A549 (cell line): ENCODE measurements around the gene ANKRD40. TPM values are rescaled to one million over a fixed set of nuclear protein-coding genes. Genes with fewer than 3 reads are reported as not detected.
A peak's percentile ranks its signal among the peaks of the same experiment; 100 is the strongest.

Experiments used
- ATAC-seq, 2 experiments: fragments of 200-7000 bp in 1 of 2; fragments of >200 bp in 1 of 2; cut with Nextera tagmentation in 1 of 2; cut with Tn5 transposase in 1 of 2; 3 replicates each; pipeline versions ENCODE4 v1.8.0 to v1.9.1; 2018 to 2020; ENCODE audit warnings: mild to moderate bottlenecking in 1 of 2, moderate library complexity in 1 of 2
- CTCF ChIA-PET: fragments of 300-600 bp; sonication (Branson Sonifier 250); formaldehyde crosslinking; extraction: SDS; loops from one replicate; lab custom pipeline; 2021; ENCODE audit warnings: antibody characterized with exemption, inconsistent platforms; lab: Yijun Ruan, JAX
- POLR2A ChIA-PET: fragments of 350-600 bp; formaldehyde crosslinking; extraction: SDS; loops from one replicate; lab custom pipeline; 2021; ENCODE audit warnings: antibody characterized with exemption, inconsistent platforms; lab: Yijun Ruan, JAX
- DNase-seq, 2 experiments: peaks; one replicate each; pipeline versions ENCODE4 v3.0.0 to v3.0.0-alpha.2; 2011 to 2016; ENCODE audit warnings: low read depth in 1 of 2, low spot score in 1 of 2
- FAIRE-seq: peaks from 2 replicates; lab custom pipeline; 2011; peaks lifted over from hg19 to GRCh38; lab: Jason Lieb, UNC
- H3K27ac ChIP-seq, 2 experiments: fragments of >200 bp; sonication (Bioruptor Twin); formaldehyde crosslinking; 3 replicates each; pipeline ENCODE4 v1.5.1; 2016 to 2017
- H3K4me1 ChIP-seq: fragments of >200 bp; sonication (Bioruptor Twin); formaldehyde crosslinking; 3 replicates; pipeline ENCODE4 v1.6.1; 2016
- H3K4me2 ChIP-seq: fragments of >200 bp; sonication (Bioruptor Twin); formaldehyde crosslinking; 3 replicates; pipeline ENCODE4 v1.6.1; 2016
- H3K4me3 ChIP-seq: fragments of >200 bp; sonication (Bioruptor Twin); formaldehyde crosslinking; 3 replicates; pipeline ENCODE4 v1.5.1; 2016
- H3K9me3 ChIP-seq: fragments of >200 bp; sonication (Bioruptor Twin); formaldehyde crosslinking; 3 replicates; pipeline ENCODE4 v1.6.1; 2016
- CBX2 ChIP-seq: fragments of 200-600 bp; sonication (generic); IDR thresholded peaks from 2 replicates; pipeline ENCODE4 v1.6.1; 2016; ENCODE audit warnings: low read depth, mild to moderate bottlenecking, borderline replicate concordance
- CBX8 ChIP-seq: fragments of 200-600 bp; sonication (generic); IDR thresholded peaks from 2 replicates; pipeline ENCODE4 v1.6.1; 2016
- CHD2 ChIP-seq: fragments of 150-350 bp; IDR thresholded peaks from 2 replicates; pipeline ENCODE4 v1.6.1; 2014; ENCODE audit warnings: low read length; ENCODE audit not compliant: partially characterized antibody
- CHD4 ChIP-seq: fragments of 200-600 bp; sonication (generic); IDR thresholded peaks from 2 replicates; pipeline ENCODE4 v1.6.1; 2016; ENCODE audit warnings: antibody characterized with exemption, mild to moderate bottlenecking, borderline replicate concordance
- E2F6 ChIP-seq: IDR thresholded peaks from 2 replicates; pipeline ENCODE4 v1.6.1; 2012; ENCODE audit warnings: low read depth, borderline replicate concordance
- EHF ChIP-seq: fragments of 250-450 bp; sonication (Bioruptor Pico); IDR thresholded peaks from 2 replicates; pipeline ENCODE4 v1.5.0; 2020; ENCODE audit warnings: mild to moderate bottlenecking
- EHMT2 ChIP-seq: fragments of 200-600 bp; sonication (generic); IDR thresholded peaks from 2 replicates; pipeline ENCODE4 v1.6.1; 2016; ENCODE audit warnings: antibody characterized with exemption, low read depth, mild to moderate bottlenecking, moderate library complexity
- GATA3 ChIP-seq: IDR thresholded peaks from 2 replicates; pipeline ENCODE4 v1.6.1; 2012; ENCODE audit warnings: borderline replicate concordance
- HEYL ChIP-seq: fragments of 250-450 bp; sonication (Bioruptor Pico); IDR thresholded peaks from 2 replicates; pipeline ENCODE4 v1.8.0; 2021; ENCODE audit warnings: mild to moderate bottlenecking, moderate library complexity
- HMGXB4 ChIP-seq: fragments of 250-450 bp; sonication (Bioruptor Pico); IDR thresholded peaks from 2 replicates; pipeline ENCODE4 v1.5.0; 2021; ENCODE audit warnings: mild to moderate bottlenecking, moderate library complexity, borderline replicate concordance
- HOXB13 ChIP-seq: fragments of 250-450 bp; sonication (Bioruptor Pico); IDR thresholded peaks from 2 replicates; pipeline ENCODE4 v1.5.0; 2020; ENCODE audit warnings: low read depth, mild to moderate bottlenecking, moderate library complexity
- HOXB5 ChIP-seq: fragments of 250-450 bp; sonication (Bioruptor Pico); IDR thresholded peaks from 2 replicates; pipeline ENCODE4 v1.5.0; 2020; ENCODE audit warnings: mild to moderate bottlenecking, moderate library complexity
- JUN ChIP-seq, 2 experiments: fragments of >200 bp; sonication (Bioruptor Twin); formaldehyde crosslinking; IDR thresholded peaks; 2 replicates in 1 of 2; 3 replicates in 1 of 2; pipeline ENCODE4 v1.6.1; 2016 to 2017
- MAX ChIP-seq: IDR thresholded peaks from 2 replicates; pipeline ENCODE4 v1.6.1; 2012
- MYC ChIP-seq: IDR thresholded peaks from 2 replicates; pipeline ENCODE4 v1.6.1; 2012; ENCODE audit warnings: mild to moderate bottlenecking, inconsistent platforms, low read length, improper control_type of control experiment, borderline replicate concordance
- NFE2L2 ChIP-seq: fragments of 150-350 bp; conservative IDR thresholded peaks from 2 replicates; pipeline ENCODE4 v1.6.1; 2014; ENCODE audit warnings: low read length
- NPAS2 ChIP-seq: fragments of 250-450 bp; sonication (Bioruptor Pico); IDR thresholded peaks from 2 replicates; pipeline ENCODE4 v1.8.0; 2022; ENCODE audit warnings: mild to moderate bottlenecking, moderate library complexity, borderline replicate concordance
- NR3C1 ChIP-seq: fragments of >200 bp; sonication (Bioruptor Twin); formaldehyde crosslinking; IDR thresholded peaks from 3 replicates; pipeline ENCODE4 v1.6.1; 2017
- PHF8 ChIP-seq: fragments of 200-600 bp; sonication (generic); IDR thresholded peaks from 2 replicates; pipeline ENCODE4 v1.6.1; 2016; ENCODE audit warnings: low read depth, mild to moderate bottlenecking, antibody characterized with exemption, moderate library complexity, borderline replicate concordance
- POLR2AphosphoS2 ChIP-seq: conservative IDR thresholded peaks from 2 replicates; pipeline ENCODE4 v1.6.1; 2012; ENCODE audit warnings: low read length, improper control_type of control experiment, inconsistent platforms
- RARB ChIP-seq: fragments of 250-450 bp; sonication (Bioruptor Pico); IDR thresholded peaks from 2 replicates; pipeline ENCODE4 v1.8.0; 2021; ENCODE audit warnings: mild to moderate bottlenecking, moderate library complexity
- RFX5 ChIP-seq: fragments of 450-650 bp; IDR thresholded peaks from 2 replicates; pipeline ENCODE4 v1.7.1; 2014; ENCODE audit warnings: antibody characterized with exemption, mild to moderate bottlenecking, moderate library complexity
- RNF2 ChIP-seq: fragments of 200-600 bp; sonication (generic); IDR thresholded peaks from 2 replicates; pipeline ENCODE4 v1.6.1; 2016; ENCODE audit warnings: low read depth, mild to moderate bottlenecking, antibody characterized with exemption, moderate library complexity, borderline replicate concordance
- ZFP36 ChIP-seq: fragments of 450-650 bp; IDR thresholded peaks from 2 replicates; pipeline ENCODE4 v1.6.1; 2014; ENCODE audit warnings: borderline replicate concordance; ENCODE audit not compliant: partially characterized antibody
- ZSCAN20 ChIP-seq: fragments of 250-450 bp; sonication (Bioruptor Pico); IDR thresholded peaks from 2 replicates; pipeline ENCODE4 v1.8.0; 2022; ENCODE audit warnings: mild to moderate bottlenecking, moderate library complexity
- WGBS: methylation state at CpG from one replicate; pipeline ENCODE4 v1.1.6; 2017; ENCODE audit errors: missing lambda C conversion rate; 5-methylcytosine and 5-hydroxymethylcytosine counted together
- polyA plus RNA-seq, 4 experiments: library from polyadenylated mRNA; depleted of rRNA in 3 of 4; stranded (reverse); fragments of >200 nt; fragmentation: RNase III in 1 of 4; extraction: RNeasy Plus Mini Kit Qiagen cat#74134 plus additional on column Dnase treatment in 1 of 4; gene quantifications; 2 replicates in 3 of 4; 3 replicates in 1 of 4; pipeline ENCODE4 v1.2.3, GENCODE V29; 2011 to 2017
- TF ChIP-seq, protein P1 (sequence below): fragments of 200-600 bp; sonication (generic); IDR thresholded peaks from 2 replicates; pipeline ENCODE4 v1.6.1; 2016; ENCODE audit warnings: antibody characterized with exemption, mild to moderate bottlenecking, moderate library complexity
- TF ChIP-seq, protein P2 (sequence below): fragments of >200 bp; sonication (Bioruptor Twin); formaldehyde crosslinking; IDR thresholded peaks from 3 replicates; pipeline ENCODE4 v1.6.1; 2016
- TF ChIP-seq, protein P3 (sequence below): fragments of >200 bp; sonication (Bioruptor Twin); formaldehyde crosslinking; IDR thresholded peaks from 2 replicates; pipeline ENCODE4 v1.6.1; 2016
- TF ChIP-seq, protein P4 (sequence below): fragments of 250-450 bp; sonication (Bioruptor Pico); IDR thresholded peaks from 2 replicates; pipeline ENCODE4 v1.5.0; 2020; ENCODE audit warnings: low read depth, mild to moderate bottlenecking, moderate library complexity

The ANKRD40 gene
- polyA plus RNA-seq, 2 of the 4 experiments (the other 2 are of a cell fraction): 50.1 to 84.3 TPM

GRCh38 chr17:50692448-50693035 is 15.2 kb downstream of the ANKRD40 start:
- Histone ChIP-seq H3K27ac (peak overlapping the region; percentile 97 to 98), H3K4me2 (peak overlapping the region; percentile 77)
- TF ChIP-seq RNF2 (no peak), EHF (CRISPR knock-in tag) (no peak), NPAS2 (CRISPR knock-in tag) (no peak), NFE2L2 (no peak), HOXB5 (CRISPR knock-in tag) (no peak), PHF8 (no peak), CBX8 (no peak), HOXB13 (CRISPR knock-in tag) (no peak), HEYL (CRISPR knock-in tag) (peak; percentile 70), MYC (no peak), CHD4 (no peak), JUN (IDR thresholded peaks at IDR 0.05) (no peak; a peak in 1 of 5 replicates), CBX2 (no peak), ZFP36 (peak; percentile 6), CHD2 (no peak), RARB (CRISPR knock-in tag) (no peak; the same call in 1 of the 2 replicates), ZSCAN20 (CRISPR knock-in tag) (no peak), POLR2AphosphoS2 (no peak), GATA3 (no peak; the same call in 1 of the 2 replicates), EHMT2 (no peak), HMGXB4 (CRISPR knock-in tag) (no peak), NR3C1 (no peak), RFX5 (0 out of 2 replicates have a peak, but pooled peaks have one; percentile 11), E2F6 (no peak; the same call in 1 of the 2 replicates), MAX (0 out of 2 replicates have a peak, but pooled peaks have one; percentile 33)
- TF ChIP-seq, protein P1, sequence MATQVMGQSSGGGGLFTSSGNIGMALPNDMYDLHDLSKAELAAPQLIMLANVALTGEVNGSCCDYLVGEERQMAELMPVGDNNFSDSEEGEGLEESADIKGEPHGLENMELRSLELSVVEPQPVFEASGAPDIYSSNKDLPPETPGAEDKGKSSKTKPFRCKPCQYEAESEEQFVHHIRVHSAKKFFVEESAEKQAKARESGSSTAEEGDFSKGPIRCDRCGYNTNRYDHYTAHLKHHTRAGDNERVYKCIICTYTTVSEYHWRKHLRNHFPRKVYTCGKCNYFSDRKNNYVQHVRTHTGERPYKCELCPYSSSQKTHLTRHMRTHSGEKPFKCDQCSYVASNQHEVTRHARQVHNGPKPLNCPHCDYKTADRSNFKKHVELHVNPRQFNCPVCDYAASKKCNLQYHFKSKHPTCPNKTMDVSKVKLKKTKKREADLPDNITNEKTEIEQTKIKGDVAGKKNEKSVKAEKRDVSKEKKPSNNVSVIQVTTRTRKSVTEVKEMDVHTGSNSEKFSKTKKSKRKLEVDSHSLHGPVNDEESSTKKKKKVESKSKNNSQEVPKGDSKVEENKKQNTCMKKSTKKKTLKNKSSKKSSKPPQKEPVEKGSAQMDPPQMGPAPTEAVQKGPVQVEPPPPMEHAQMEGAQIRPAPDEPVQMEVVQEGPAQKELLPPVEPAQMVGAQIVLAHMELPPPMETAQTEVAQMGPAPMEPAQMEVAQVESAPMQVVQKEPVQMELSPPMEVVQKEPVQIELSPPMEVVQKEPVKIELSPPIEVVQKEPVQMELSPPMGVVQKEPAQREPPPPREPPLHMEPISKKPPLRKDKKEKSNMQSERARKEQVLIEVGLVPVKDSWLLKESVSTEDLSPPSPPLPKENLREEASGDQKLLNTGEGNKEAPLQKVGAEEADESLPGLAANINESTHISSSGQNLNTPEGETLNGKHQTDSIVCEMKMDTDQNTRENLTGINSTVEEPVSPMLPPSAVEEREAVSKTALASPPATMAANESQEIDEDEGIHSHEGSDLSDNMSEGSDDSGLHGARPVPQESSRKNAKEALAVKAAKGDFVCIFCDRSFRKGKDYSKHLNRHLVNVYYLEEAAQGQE: no peak
- TF ChIP-seq, protein P2, sequence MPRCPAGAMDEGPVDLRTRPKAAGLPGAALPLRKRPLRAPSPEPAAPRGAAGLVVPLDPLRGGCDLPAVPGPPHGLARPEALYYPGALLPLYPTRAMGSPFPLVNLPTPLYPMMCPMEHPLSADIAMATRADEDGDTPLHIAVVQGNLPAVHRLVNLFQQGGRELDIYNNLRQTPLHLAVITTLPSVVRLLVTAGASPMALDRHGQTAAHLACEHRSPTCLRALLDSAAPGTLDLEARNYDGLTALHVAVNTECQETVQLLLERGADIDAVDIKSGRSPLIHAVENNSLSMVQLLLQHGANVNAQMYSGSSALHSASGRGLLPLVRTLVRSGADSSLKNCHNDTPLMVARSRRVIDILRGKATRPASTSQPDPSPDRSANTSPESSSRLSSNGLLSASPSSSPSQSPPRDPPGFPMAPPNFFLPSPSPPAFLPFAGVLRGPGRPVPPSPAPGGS: 0 out of 3 replicates have a peak, but pooled peaks have one; percentile 10
- TF ChIP-seq, protein P3, sequence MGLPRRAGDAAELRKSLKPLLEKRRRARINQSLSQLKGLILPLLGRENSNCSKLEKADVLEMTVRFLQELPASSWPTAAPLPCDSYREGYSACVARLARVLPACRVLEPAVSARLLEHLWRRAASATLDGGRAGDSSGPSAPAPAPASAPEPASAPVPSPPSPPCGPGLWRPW: no peak
- TF ChIP-seq, protein P4, sequence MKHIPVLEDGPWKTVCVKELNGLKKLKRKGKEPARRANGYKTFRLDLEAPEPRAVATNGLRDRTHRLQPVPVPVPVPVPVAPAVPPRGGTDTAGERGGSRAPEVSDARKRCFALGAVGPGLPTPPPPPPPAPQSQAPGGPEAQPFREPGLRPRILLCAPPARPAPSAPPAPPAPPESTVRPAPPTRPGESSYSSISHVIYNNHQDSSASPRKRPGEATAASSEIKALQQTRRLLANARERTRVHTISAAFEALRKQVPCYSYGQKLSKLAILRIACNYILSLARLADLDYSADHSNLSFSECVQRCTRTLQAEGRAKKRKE (CRISPR knock-in tag): peak; percentile 5; the same call in 1 of the 2 replicates

More at GRCh38 chr17:50692448-50693035, 15.2 kb downstream of the ANKRD40 start:
- peak; percentile 97 for FAIRE-seq
- WGBS: 0% methylated on average over 6 of the region's 6 CpGs
- peaks cover 98% of the 10 kb centered on the region for H3K4me1 ChIP-seq
- H3K4me3 ChIP-seq: no peak overlapping the region
- peak; percentile 12 to 17; a peak in 5 of 6 replicates for ATAC-seq
- CTCF ChIA-PET: interaction anchor here (1.7 to 52.6 kb wide), 6 partner anchors 12 to 210 kb away, joined by 3 to 2097 read pairs (median 381); partner anchors contain the start of genes ABCC3 and SPATA20
- no peaks in the 10 kb centered on the region for H3K9me3 ChIP-seq
- POLR2A ChIA-PET: interaction anchor here (0.9 to 10.9 kb wide), 11 partner anchors 8 to 145 kb away, joined by 3 to 147 read pairs (median 10); partner anchors contain the start of genes ABCC3, CACNA1G and LUC7L3
- DNase-seq: peak in 1 of 2 experiments; percentile 83
